ENCODE measurements around the gene SERINC3.
"Not testable (repeated sequence)": the region's sequence is repeated elsewhere in the genome, so short reads cannot be mapped to it uniquely, and the experiment has no call there.

Gene SERINC3

DNA sequence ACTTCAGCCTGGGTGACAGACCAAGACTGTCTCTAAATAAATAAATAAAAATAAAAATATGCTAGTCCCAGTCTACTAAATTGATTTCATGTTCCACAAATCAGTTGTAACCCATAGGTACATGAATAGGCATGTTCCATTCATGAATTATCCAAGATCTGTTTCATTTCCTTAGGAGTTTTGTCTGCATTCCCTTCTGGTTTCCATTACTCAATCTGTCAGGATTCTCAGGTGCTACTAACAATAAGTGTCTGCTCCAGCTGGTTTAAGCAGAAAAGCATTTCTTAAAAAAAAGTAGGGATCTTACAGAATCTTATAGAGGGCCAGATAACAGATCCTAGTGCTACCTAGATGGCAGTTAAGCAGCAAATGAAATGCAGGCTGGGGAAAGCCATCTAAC, 44.9 kb upstream of the SERINC3 start:
- Histone ChIP-seq H3K4me2 (ENCODE audit: low read depth, low read length) (no peak overlapping the region), H3K4me3 (ENCODE audit: low read length) (no peak overlapping the region), H3K4me1 (ENCODE audit: low read length) (no peaks in the 10 kb centered on the region), H3K9ac (ENCODE audit: low read length) (no peak overlapping the region), H3K79me2 (ENCODE audit: low read length) (no peaks in the 10 kb centered on the region), H3K9me3 (replicated peaks; ENCODE audit: insufficient read depth, low read length) (no peaks in the 10 kb centered on the region), H3K27ac (ENCODE audit: low read length) (no peak overlapping the region), H3K27me3 (replicated peaks; ENCODE audit: insufficient read depth, low read length) (no peaks in the 10 kb centered on the region), H2AFZ (ENCODE audit: low read length) (no peak overlapping the region), H3K36me3 (replicated peaks; ENCODE audit: insufficient read depth, low read length) (no peaks in the 10 kb centered on the region), H4K20me1 (ENCODE audit: insufficient read depth, low read length) (no peaks in the 10 kb centered on the region), H3F3A (ENCODE audit: insufficient read depth, low read length) (no peaks in the 10 kb centered on the region), H3K9me2 (replicated peaks; ENCODE audit: insufficient read depth, low read length) (no peaks in the 10 kb centered on the region)
- no peak for TF ChIP-seq EZH2phosphoT487 (IDR thresholded peaks at IDR 0.05; ENCODE audit: low read length)
- TF ChIP-seq EZH2 (optimal IDR thresholded peaks at IDR 0.05; ENCODE audit: low read depth, low read length) = no peak
- TF ChIP-seq, protein P1, sequence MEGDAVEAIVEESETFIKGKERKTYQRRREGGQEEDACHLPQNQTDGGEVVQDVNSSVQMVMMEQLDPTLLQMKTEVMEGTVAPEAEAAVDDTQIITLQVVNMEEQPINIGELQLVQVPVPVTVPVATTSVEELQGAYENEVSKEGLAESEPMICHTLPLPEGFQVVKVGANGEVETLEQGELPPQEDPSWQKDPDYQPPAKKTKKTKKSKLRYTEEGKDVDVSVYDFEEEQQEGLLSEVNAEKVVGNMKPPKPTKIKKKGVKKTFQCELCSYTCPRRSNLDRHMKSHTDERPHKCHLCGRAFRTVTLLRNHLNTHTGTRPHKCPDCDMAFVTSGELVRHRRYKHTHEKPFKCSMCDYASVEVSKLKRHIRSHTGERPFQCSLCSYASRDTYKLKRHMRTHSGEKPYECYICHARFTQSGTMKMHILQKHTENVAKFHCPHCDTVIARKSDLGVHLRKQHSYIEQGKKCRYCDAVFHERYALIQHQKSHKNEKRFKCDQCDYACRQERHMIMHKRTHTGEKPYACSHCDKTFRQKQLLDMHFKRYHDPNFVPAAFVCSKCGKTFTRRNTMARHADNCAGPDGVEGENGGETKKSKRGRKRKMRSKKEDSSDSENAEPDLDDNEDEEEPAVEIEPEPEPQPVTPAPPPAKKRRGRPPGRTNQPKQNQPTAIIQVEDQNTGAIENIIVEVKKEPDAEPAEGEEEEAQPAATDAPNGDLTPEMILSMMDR (IDR thresholded peaks at IDR 0.05; ENCODE audit: low read length) = no peak
- no peak for DNase-seq

DNA sequence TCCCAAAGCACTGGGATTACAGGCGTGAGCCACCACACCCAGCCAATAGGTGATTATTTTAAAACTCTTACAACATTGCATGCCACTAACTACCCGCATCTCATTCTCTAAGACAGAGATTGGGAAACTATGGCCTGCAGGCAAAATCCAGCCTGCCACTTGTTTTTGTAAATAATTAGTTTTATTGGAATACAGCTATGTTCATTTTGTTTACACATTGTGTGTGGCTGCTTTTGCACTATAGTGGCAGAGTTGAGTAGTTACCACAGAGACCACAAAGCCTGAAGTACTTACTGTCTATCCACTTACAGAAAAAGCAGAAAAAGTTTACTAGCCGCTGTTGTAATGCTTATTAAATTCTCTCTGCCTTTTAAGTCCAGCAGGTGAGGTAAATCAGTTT, 44.1 kb upstream of the SERINC3 start:
- DNase-seq = no peak
- Histone ChIP-seq H3K36me3 (replicated peaks; ENCODE audit: insufficient read depth, low read length) (no peaks in the 10 kb centered on the region), H3K4me1 (ENCODE audit: low read length) (peaks cover 3% of the 10 kb centered on the region; the same call in 1 of the 2 replicates), H3F3A (ENCODE audit: insufficient read depth, low read length) (no peaks in the 10 kb centered on the region), H4K20me1 (ENCODE audit: insufficient read depth, low read length) (no peaks in the 10 kb centered on the region), H3K27ac (ENCODE audit: low read length) (no peak overlapping the region), H3K79me2 (ENCODE audit: low read length) (no peaks in the 10 kb centered on the region), H3K9me3 (replicated peaks; ENCODE audit: insufficient read depth, low read length) (no peaks in the 10 kb centered on the region), H3K4me2 (ENCODE audit: low read depth, low read length) (no peak overlapping the region), H3K9ac (ENCODE audit: low read length) (no peak overlapping the region), H3K4me3 (ENCODE audit: low read length) (no peak overlapping the region), H3K9me2 (replicated peaks; ENCODE audit: insufficient read depth, low read length) (no peaks in the 10 kb centered on the region), H2AFZ (ENCODE audit: low read length) (no peak overlapping the region), H3K27me3 (replicated peaks; ENCODE audit: insufficient read depth, low read length) (no peaks in the 10 kb centered on the region)
- TF ChIP-seq EZH2 (optimal IDR thresholded peaks at IDR 0.05; ENCODE audit: low read depth, low read length) (no peak), EZH2phosphoT487 (IDR thresholded peaks at IDR 0.05; ENCODE audit: low read length) (no peak)
- TF ChIP-seq, protein P1 (IDR thresholded peaks at IDR 0.05; ENCODE audit: low read length) = no peak

DNA sequence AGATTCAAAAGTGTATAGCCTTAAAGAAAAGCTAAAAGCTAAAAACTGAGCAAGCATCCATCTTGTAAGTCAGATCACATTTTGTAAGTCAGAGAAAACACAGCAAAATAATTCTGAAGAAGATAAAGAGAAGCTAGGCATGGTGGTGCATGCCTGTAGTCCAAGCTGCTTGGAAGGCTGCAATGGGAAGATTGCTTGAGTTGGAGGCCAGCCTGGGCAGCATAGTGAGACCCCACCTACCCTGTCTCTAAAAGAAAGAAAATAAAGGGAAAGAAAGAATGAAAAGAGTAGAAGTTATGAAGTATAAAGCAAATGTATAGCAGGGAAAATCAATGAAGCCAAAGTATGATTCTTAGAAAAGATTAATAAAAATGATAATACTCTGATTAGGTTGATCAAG, 40.0 kb upstream of the SERINC3 start:
- Histone ChIP-seq H3K4me1 (ENCODE audit: low read length) (peaks cover 18% of the 10 kb centered on the region), H3K27ac (ENCODE audit: low read length) (no peak overlapping the region), H3K27me3 (replicated peaks; ENCODE audit: insufficient read depth, low read length) (no peaks in the 10 kb centered on the region), H3K79me2 (ENCODE audit: low read length) (no peaks in the 10 kb centered on the region), H3F3A (ENCODE audit: insufficient read depth, low read length) (peaks cover 14% of the 10 kb centered on the region), H3K4me2 (ENCODE audit: low read depth, low read length) (no peak overlapping the region), H4K20me1 (ENCODE audit: insufficient read depth, low read length) (no peaks in the 10 kb centered on the region), H3K36me3 (replicated peaks; ENCODE audit: insufficient read depth, low read length) (no peaks in the 10 kb centered on the region), H3K9me2 (replicated peaks; ENCODE audit: insufficient read depth, low read length) (no peaks in the 10 kb centered on the region), H3K9me3 (replicated peaks; ENCODE audit: insufficient read depth, low read length) (no peaks in the 10 kb centered on the region), H3K4me3 (ENCODE audit: low read length) (no peak overlapping the region), H2AFZ (ENCODE audit: low read length) (no peak overlapping the region), H3K9ac (ENCODE audit: low read length) (no peak overlapping the region)
- no peak for DNase-seq
- TF ChIP-seq EZH2 (optimal IDR thresholded peaks at IDR 0.05; ENCODE audit: low read depth, low read length) (no peak), EZH2phosphoT487 (IDR thresholded peaks at IDR 0.05; ENCODE audit: low read length) (no peak)
- TF ChIP-seq, protein P1 (IDR thresholded peaks at IDR 0.05; ENCODE audit: low read length) = no peak

DNA sequence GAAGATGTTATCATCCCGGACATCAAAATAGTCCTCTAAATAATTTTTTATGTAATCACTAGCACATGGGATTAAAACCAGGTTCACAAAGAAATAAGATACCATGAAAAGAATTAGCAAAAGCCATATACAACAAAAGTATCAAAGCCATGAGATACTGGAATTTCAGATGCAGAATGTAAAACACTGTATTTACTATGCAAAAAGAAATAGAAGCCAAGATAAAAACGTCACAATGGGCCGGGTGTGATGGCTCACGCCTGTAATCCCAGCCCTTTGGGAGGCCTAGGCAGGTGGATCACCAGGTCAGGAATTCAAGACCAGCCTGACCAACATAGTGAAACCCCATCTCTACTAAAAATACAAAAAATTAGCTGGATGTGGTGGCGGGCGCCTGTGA, 38.9 kb upstream of the SERINC3 start:
- H3K9me2 ChIP-seq (replicated peaks; ENCODE audit: insufficient read depth, low read length); DNase-seq; H3K9me3 ChIP-seq (replicated peaks; ENCODE audit: insufficient read depth, low read length); H3K36me3 ChIP-seq (replicated peaks; ENCODE audit: insufficient read depth, low read length); H3K79me2 ChIP-seq (ENCODE audit: low read length); H3K27me3 ChIP-seq (replicated peaks; ENCODE audit: insufficient read depth, low read length); H4K20me1 ChIP-seq (ENCODE audit: insufficient read depth, low read length); H2AFZ ChIP-seq (ENCODE audit: low read length): not testable (repeated sequence)
- H3K27ac ChIP-seq (ENCODE audit: low read length) = peak overlapping the region; percentile 84
- peaks cover 18% of the 10 kb centered on the region for H3K4me1 ChIP-seq (ENCODE audit: low read length)
- peaks cover 14% of the 10 kb centered on the region for H3F3A ChIP-seq (ENCODE audit: insufficient read depth, low read length)
- H3K4me2 ChIP-seq (ENCODE audit: low read depth, low read length) = peak overlapping the region; percentile 64
- H3K4me3 ChIP-seq (ENCODE audit: low read length) = peak overlapping the region; percentile 23
- H3K9ac ChIP-seq (ENCODE audit: low read length) = peak overlapping the region; percentile 30; the same call in 1 of the 2 replicates

All from MM.1S (cell line).